HEK293 (cell line): ENCODE data around the gene PTCD1.

Experiments used
- CTCF ChIA-PET: fragments of 350-600 bp; formaldehyde crosslinking; extraction: SDS; loops from one replicate; lab custom pipeline; 2021; ENCODE audit warnings: antibody characterized with exemption; lab: Yijun Ruan, JAX
- POLR2A ChIA-PET: fragments of 300-600 bp; formaldehyde crosslinking; extraction: SDS; loops from one replicate; lab custom pipeline; 2020; ENCODE audit warnings: antibody characterized with exemption, inconsistent platforms; lab: Yijun Ruan, JAX
- H3K27ac ChIP-seq: fragments of 200-500 bp; sonication (Bioruptor generic); 2 replicates; pipeline ENCODE4 v1.5.1; 2014; ENCODE audit warnings: low read depth, low read length, control low read depth, inconsistent platforms; ENCODE audit errors: extremely low read depth
- H3K36me3 ChIP-seq, 2 experiments: fragments of 200-500 bp in 1 of 2; sonication (Bioruptor generic) in 1 of 2; 1 replicate in 1 of 2; 2 replicates in 1 of 2; pipeline ENCODE4 v1.5.1; 2014 to 2017; ENCODE audit warnings: inconsistent platforms in 2 of 2, low read length in 2 of 2; ENCODE audit not compliant: control insufficient read depth in 2 of 2, insufficient read depth in 1 of 2
- H3K4me1 ChIP-seq: fragments of 200-500 bp; sonication (Bioruptor generic); 2 replicates; pipeline ENCODE4 v1.5.1; 2014; ENCODE audit warnings: mild to moderate bottlenecking, low read length, inconsistent platforms; ENCODE audit not compliant: control insufficient read depth, insufficient read depth
- H3K4me3 ChIP-seq: 2 replicates; pipeline ENCODE4 v1.5.1; 2011; ENCODE audit warnings: low read depth, mild to moderate bottlenecking, control low read depth, low read length, moderate library complexity
- H3K9me3 ChIP-seq: fragments of 200-500 bp; sonication (Bioruptor generic); 2 replicates; pipeline ENCODE4 v1.5.1; 2014; ENCODE audit warnings: low read depth, low read length, inconsistent platforms; ENCODE audit not compliant: control insufficient read depth, insufficient read depth
- CTCF ChIP-seq: fragments of 450-650 bp; formaldehyde crosslinking; IDR thresholded peaks from 2 replicates; pipeline ENCODE4 v1.5.1; 2016; ENCODE audit warnings: missing biosample characterization, missing genetic modification characterization
- FEZF1 ChIP-seq: fragments of 450-650 bp; formaldehyde crosslinking; IDR thresholded peaks from 2 replicates; pipeline ENCODE4 v1.5.1; 2016; ENCODE audit warnings: missing biosample characterization, missing genetic modification characterization
- GLIS1 ChIP-seq: fragments of 450-650 bp; formaldehyde crosslinking; IDR thresholded peaks from 2 replicates; pipeline ENCODE4 v1.5.1; 2016; ENCODE audit warnings: missing biosample characterization, missing genetic modification characterization
- KLF17 ChIP-seq: fragments of 450-650 bp; formaldehyde crosslinking; IDR thresholded peaks from 2 replicates; pipeline ENCODE4 v1.5.1; 2016; ENCODE audit warnings: missing biosample characterization, missing genetic modification characterization
- KLF8 ChIP-seq: fragments of 450-650 bp; formaldehyde crosslinking; IDR thresholded peaks from 2 replicates; pipeline ENCODE4 v1.5.1; 2016; ENCODE audit warnings: missing biosample characterization, missing genetic modification characterization
- KLF9 ChIP-seq: fragments of 450-650 bp; formaldehyde crosslinking; IDR thresholded peaks from 2 replicates; pipeline ENCODE4 v1.5.1; 2016; ENCODE audit warnings: missing biosample characterization, missing genetic modification characterization, low read depth
- RBAK ChIP-seq: fragments of 450-650 bp; formaldehyde crosslinking; IDR thresholded peaks from 2 replicates; pipeline ENCODE4 v1.5.1; 2016; ENCODE audit warnings: missing biosample characterization, missing genetic modification characterization
- SCRT2 ChIP-seq: fragments of 450-650 bp; formaldehyde crosslinking; IDR thresholded peaks from 2 replicates; pipeline ENCODE4 v1.5.1; 2016; ENCODE audit warnings: missing biosample characterization, missing genetic modification characterization
- WT1 ChIP-seq: fragments of 450-650 bp; formaldehyde crosslinking; IDR thresholded peaks from 2 replicates; pipeline ENCODE4 v1.5.1; 2016; ENCODE audit warnings: missing biosample characterization, missing genetic modification characterization
- ZBTB26 ChIP-seq: fragments of 450-650 bp; formaldehyde crosslinking; optimal IDR thresholded peaks from 2 replicates; pipeline ENCODE3; 2016; ENCODE audit warnings: missing biosample characterization, mild to moderate bottlenecking, missing genetic modification characterization
- ZNF140 ChIP-seq: fragments of 450-650 bp; formaldehyde crosslinking; IDR thresholded peaks from 2 replicates; pipeline ENCODE4 v1.5.1; 2016; ENCODE audit warnings: missing biosample characterization, missing genetic modification characterization
- ZNF169 ChIP-seq: fragments of 450-650 bp; formaldehyde crosslinking; IDR thresholded peaks from 2 replicates; pipeline ENCODE4 v1.5.1; 2016; ENCODE audit warnings: missing biosample characterization, missing genetic modification characterization
- ZNF324 ChIP-seq: fragments of 450-650 bp; formaldehyde crosslinking; IDR thresholded peaks from 2 replicates; pipeline ENCODE4 v1.5.1; 2016; ENCODE audit warnings: missing biosample characterization, missing genetic modification characterization
- ZNF335 ChIP-seq: fragments of 450-650 bp; formaldehyde crosslinking; conservative IDR thresholded peaks from 2 replicates; pipeline ENCODE4 v1.5.1; 2016; ENCODE audit warnings: missing biosample characterization, missing genetic modification characterization
- ZNF501 ChIP-seq: fragments of 450-650 bp; formaldehyde crosslinking; IDR thresholded peaks from 2 replicates; pipeline ENCODE4 v1.5.1; 2016; ENCODE audit warnings: missing biosample characterization, missing genetic modification characterization
- ZNF518A ChIP-seq: fragments of 450-650 bp; formaldehyde crosslinking; conservative IDR thresholded peaks from 2 replicates; pipeline ENCODE4 v1.5.1; 2016; ENCODE audit warnings: low read depth, missing biosample characterization, missing genetic modification characterization
- ZNF580 ChIP-seq: fragments of 450-650 bp; formaldehyde crosslinking; IDR thresholded peaks from 2 replicates; pipeline ENCODE4 v1.5.1; 2016; ENCODE audit warnings: missing biosample characterization, missing genetic modification characterization
- ZNF596 ChIP-seq: fragments of 450-650 bp; IDR thresholded peaks from 2 replicates; pipeline ENCODE4 v1.5.0; 2018; ENCODE audit warnings: missing biosample characterization, mild to moderate bottlenecking, missing genetic modification characterization, moderate library complexity
- ZNF664 ChIP-seq: fragments of 450-650 bp; formaldehyde crosslinking; IDR thresholded peaks from 2 replicates; pipeline ENCODE4 v1.5.1; 2016; ENCODE audit warnings: missing biosample characterization, missing genetic modification characterization
- ZNF76 ChIP-seq: fragments of 450-650 bp; formaldehyde crosslinking; IDR thresholded peaks from 2 replicates; pipeline ENCODE4; 2016; ENCODE audit warnings: low read depth, missing biosample characterization, missing genetic modification characterization, borderline replicate concordance
- ZNF791 ChIP-seq: fragments of 450-650 bp; formaldehyde crosslinking; IDR thresholded peaks from 2 replicates; pipeline ENCODE4 v1.5.1; 2016; ENCODE audit warnings: missing biosample characterization, missing genetic modification characterization
- TF ChIP-seq, protein P1 (sequence below): fragments of 450-650 bp; formaldehyde crosslinking; IDR thresholded peaks from 2 replicates; pipeline ENCODE4 v1.5.1; 2016; ENCODE audit warnings: missing biosample characterization, missing genetic modification characterization
- TF ChIP-seq, protein P2 (sequence below): fragments of 450-650 bp; formaldehyde crosslinking; IDR thresholded peaks from 2 replicates; pipeline ENCODE4 v1.5.1; 2016; ENCODE audit warnings: missing biosample characterization, missing genetic modification characterization

The PTCD1 gene

GRCh38 chr7:99472561-99473314 lies 34.1 kb upstream of the PTCD1 start, which contains the start of gene ZNF789:
Gene ZNF789, plus strand, starts transcription at chr7:99472890. Its CDS starts 3,567 bp downstream, at chr7:99476457.
- CTCF ChIA-PET = interaction anchor here (0.6 kb wide), 1 partner anchor 74 kb away, joined by 3 read pairs; no protein-coding TSS in a partner anchor
- POLR2A ChIA-PET = interaction anchor here (1.0 to 1.7 kb wide), 2 partner anchors 27 to 32 kb away, joined by 6 to 8 read pairs; partner anchors contain the start of genes ZKSCAN5 and ZNF394
- peak within 1 kb of the TSS; percentile 85 for H3K4me3 ChIP-seq
- peaks cover 0 to 13% of the 10 kb centered on the region in 2 experiments; a peak in 2 of 3 replicates for H3K36me3 ChIP-seq
- no peaks in the 10 kb centered on the region for H3K4me1 ChIP-seq
- H3K9me3 ChIP-seq = no peaks in the 10 kb centered on the region
- peak within 1 kb of the TSS; percentile 57 for H3K27ac ChIP-seq
- TF ChIP-seq FEZF1 (tag by site-specific recombination) (0 out of 2 replicates have a peak, but pooled peaks have one; percentile 11), ZNF335 (peak; percentile 29), ZNF501 (tag by site-specific recombination) (peak; percentile 86), KLF8 (tag by site-specific recombination) (peak; percentile 71; the same call in 1 of the 2 replicates), RBAK (tag by site-specific recombination) (no peak), KLF17 (tag by site-specific recombination) (peak; percentile 60; the same call in 1 of the 2 replicates), ZNF580 (0 out of 2 replicates have a peak, but pooled peaks have one; percentile 25), ZNF518A (tag by site-specific recombination) (peak; percentile 33; the same call in 1 of the 2 replicates), SCRT2 (tag by site-specific recombination) (no peak), ZNF76 (tag by site-specific recombination) (0 out of 2 replicates have a peak, but pooled peaks have one; percentile 49), GLIS1 (tag by site-specific recombination) (peak; percentile 66), ZNF324 (tag by site-specific recombination) (peak; percentile 70; the same call in 1 of the 2 replicates), CTCF (peak; percentile 53), ZNF596 (tag by site-specific recombination) (no peak), ZNF791 (tag by site-specific recombination) (no peak), WT1 (peak; percentile 7; the same call in 1 of the 2 replicates), KLF9 (tag by site-specific recombination) (peak; percentile 96), ZNF140 (tag by site-specific recombination) (no peak), ZNF664 (tag by site-specific recombination) (no peak), ZBTB26 (peak; percentile 76), ZNF169 (0 out of 2 replicates have a peak, but pooled peaks have one; percentile 49)
- TF ChIP-seq, protein P1, sequence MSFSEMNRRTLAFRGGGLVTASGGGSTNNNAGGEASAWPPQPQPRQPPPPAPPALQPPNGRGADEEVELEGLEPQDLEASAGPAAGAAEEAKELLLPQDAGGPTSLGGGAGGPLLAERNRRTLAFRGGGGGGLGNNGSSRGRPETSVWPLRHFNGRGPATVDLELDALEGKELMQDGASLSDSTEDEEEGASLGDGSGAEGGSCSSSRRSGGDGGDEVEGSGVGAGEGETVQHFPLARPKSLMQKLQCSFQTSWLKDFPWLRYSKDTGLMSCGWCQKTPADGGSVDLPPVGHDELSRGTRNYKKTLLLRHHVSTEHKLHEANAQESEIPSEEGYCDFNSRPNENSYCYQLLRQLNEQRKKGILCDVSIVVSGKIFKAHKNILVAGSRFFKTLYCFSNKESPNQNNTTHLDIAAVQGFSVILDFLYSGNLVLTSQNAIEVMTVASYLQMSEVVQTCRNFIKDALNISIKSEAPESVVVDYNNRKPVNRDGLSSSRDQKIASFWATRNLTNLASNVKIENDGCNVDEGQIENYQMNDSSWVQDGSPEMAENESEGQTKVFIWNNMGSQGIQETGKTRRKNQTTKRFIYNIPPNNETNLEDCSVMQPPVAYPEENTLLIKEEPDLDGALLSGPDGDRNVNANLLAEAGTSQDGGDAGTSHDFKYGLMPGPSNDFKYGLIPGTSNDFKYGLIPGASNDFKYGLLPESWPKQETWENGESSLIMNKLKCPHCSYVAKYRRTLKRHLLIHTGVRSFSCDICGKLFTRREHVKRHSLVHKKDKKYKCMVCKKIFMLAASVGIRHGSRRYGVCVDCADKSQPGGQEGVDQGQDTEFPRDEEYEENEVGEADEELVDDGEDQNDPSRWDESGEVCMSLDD (tag by site-specific recombination) = peak; percentile 93
- TF ChIP-seq, protein P2, sequence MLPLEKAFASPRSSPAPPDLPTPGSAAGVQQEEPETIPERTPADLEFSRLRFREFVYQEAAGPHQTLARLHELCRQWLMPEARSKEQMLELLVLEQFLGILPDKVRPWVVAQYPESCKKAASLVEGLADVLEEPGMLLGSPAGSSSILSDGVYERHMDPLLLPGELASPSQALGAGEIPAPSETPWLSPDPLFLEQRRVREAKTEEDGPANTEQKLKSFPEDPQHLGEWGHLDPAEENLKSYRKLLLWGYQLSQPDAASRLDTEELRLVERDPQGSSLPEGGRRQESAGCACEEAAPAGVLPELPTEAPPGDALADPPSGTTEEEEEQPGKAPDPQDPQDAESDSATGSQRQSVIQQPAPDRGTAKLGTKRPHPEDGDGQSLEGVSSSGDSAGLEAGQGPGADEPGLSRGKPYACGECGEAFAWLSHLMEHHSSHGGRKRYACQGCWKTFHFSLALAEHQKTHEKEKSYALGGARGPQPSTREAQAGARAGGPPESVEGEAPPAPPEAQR (tag by site-specific recombination) = no peak
